HCT116 (cell line): Measurements from ENCODE around the gene EIF3L. TPM values are rescaled to one million over a fixed set of nuclear protein-coding genes. Genes with fewer than 3 reads are reported as not detected.

Experiments
- ATAC-seq: fragments of 200-7000 bp; cut with Tn5 transposase; 2 replicates; pipeline ENCODE4 v1.9.1; 2020; ENCODE audit warnings: mild to moderate bottlenecking, moderate library complexity
- BruUV-seq: library from RNA; stranded (reverse); fragments of 400-500 nt; replicated peaks from 2 replicates; lab custom pipeline; 2021; lab: Mats Ljungman, UMichigan
- CTCF ChIA-PET: fragments of 300-600 bp; sonication (Branson Sonifier 250); formaldehyde crosslinking; loops from one replicate; lab custom pipeline; 2021; ENCODE audit warnings: antibody characterized with exemption; lab: Charles Lee
- POLR2A ChIA-PET: fragments of 300-600, 350-600 bp; sonication (Branson Sonifier 250); formaldehyde crosslinking; loops from one replicate; lab custom pipeline; 2021; ENCODE audit warnings: antibody characterized with exemption; lab: Charles Lee
- RAD21 ChIA-PET, 2 experiments: fragments of 300-600 bp; sonication (Branson Sonifier 250); formaldehyde crosslinking; loops; one replicate each; lab custom pipeline; 2023; ENCODE audit warnings: low total read pairs in 2 of 2; ENCODE audit not compliant: uncharacterized antibody in 2 of 2, unreplicated experiment in 2 of 2, low non-redundant PET in 1 of 2; lab: Charles Lee
- DNase-seq: peaks from one replicate; pipeline ENCODE4 v3.0.0-alpha.2; 2010; ENCODE audit warnings: low read depth, low spot score
- H2AFZ ChIP-seq: fragments of 200-600 bp; shearing (Covaris generic), sonication (generic); 2 replicates; pipeline ENCODE4 v1.6.1; 2017; ENCODE audit warnings: low read depth, mixed run types, mixed read lengths, antibody characterized with exemption, low read length; ENCODE audit not compliant: poor library complexity, severe bottlenecking
- H3K27ac ChIP-seq: 2 replicates; pipeline ENCODE4 v1.5.1; 2012; ENCODE audit warnings: low read depth, low read length
- H3K27me3 ChIP-seq: fragments of 200-600 bp; sonication (generic); 2 replicates; pipeline ENCODE4 v1.6.1; 2016; ENCODE audit warnings: mixed run types, low read length, mixed read lengths; ENCODE audit not compliant: insufficient read depth
- H3K36me3 ChIP-seq, 2 experiments: fragments of 200-500 bp in 1 of 2; fragments of 200-600 bp in 1 of 2; sonication (Bioruptor generic) in 1 of 2; sonication (generic) in 1 of 2; 2 replicates each; pipeline versions ENCODE4 v1.5.1 to v1.6.1; 2014 to 2016; ENCODE audit warnings: low read length in 2 of 2, inconsistent platforms in 1 of 2, mixed read lengths in 1 of 2, mixed run types in 1 of 2; ENCODE audit not compliant: insufficient read depth in 2 of 2, control insufficient read depth in 1 of 2
- H3K4me1 ChIP-seq, 2 experiments: fragments of 200-600 bp in 1 of 2; sonication (generic) in 1 of 2; 2 replicates each; pipeline versions ENCODE4 v1.5.1 to v1.6.1; 2012 to 2017; ENCODE audit warnings: low read length in 2 of 2, inconsistent platforms in 1 of 2, mild to moderate bottlenecking in 1 of 2, mixed read lengths in 1 of 2, mixed run types in 1 of 2, moderate library complexity in 1 of 2; ENCODE audit not compliant: insufficient read depth in 2 of 2, control insufficient read depth in 1 of 2
- H3K4me2 ChIP-seq: fragments of 200-600 bp; sonication (generic); 2 replicates; pipeline ENCODE4 v1.6.1; 2017; ENCODE audit warnings: mixed run types, low read length, mixed read lengths
- H3K4me3 ChIP-seq, 2 experiments: fragments of 200-600 bp in 1 of 2; sonication (generic) in 1 of 2; replicated peaks in 1 of 2; 2 replicates each; pipeline ENCODE4 v1.5.1; 2011 to 2016; ENCODE audit warnings: low read length in 2 of 2, control low read depth in 1 of 2, low read depth in 1 of 2, mild to moderate bottlenecking in 1 of 2, mixed read lengths in 1 of 2, mixed run types in 1 of 2
- H3K79me2 ChIP-seq: fragments of 200-600 bp; sonication (generic); 2 replicates; pipeline ENCODE4 v1.6.1; 2017; ENCODE audit warnings: mild to moderate bottlenecking, mixed run types, low read length, moderate library complexity, mixed read lengths; ENCODE audit not compliant: insufficient read depth
- H3K9ac ChIP-seq: fragments of 200-600 bp; sonication (generic); 2 replicates; pipeline ENCODE4 v1.6.1; 2016; ENCODE audit warnings: low read length, mixed read lengths
- H3K9me2 ChIP-seq: fragments of 200-600 bp; sonication (generic), shearing (Covaris generic); 2 replicates; pipeline ENCODE4 v1.6.1; 2017; ENCODE audit warnings: mixed run types, mild to moderate bottlenecking, moderate library complexity; ENCODE audit not compliant: insufficient read depth
- H3K9me3 ChIP-seq, 2 experiments: fragments of 200-500 bp in 1 of 2; fragments of 200-600 bp in 1 of 2; sonication (Bioruptor generic) in 1 of 2; sonication (generic) in 1 of 2; 2 replicates each; pipeline ENCODE4 v1.6.1; 2014 to 2017; ENCODE audit warnings: low read length in 2 of 2, mixed read lengths in 2 of 2, inconsistent platforms in 1 of 2, low read depth in 1 of 2, mild to moderate bottlenecking in 1 of 2, mixed run types in 1 of 2, moderate library complexity in 1 of 2; ENCODE audit not compliant: control insufficient read depth in 1 of 2, insufficient read depth in 1 of 2
- H4K20me1 ChIP-seq: fragments of 200-600 bp; sonication (generic), shearing (Covaris generic); 2 replicates; pipeline ENCODE4 v1.6.1; 2017; ENCODE audit warnings: mixed run types, mild to moderate bottlenecking, moderate library complexity; ENCODE audit not compliant: insufficient read depth
- EGR1 ChIP-seq: IDR thresholded peaks from 2 replicates; pipeline ENCODE4 v1.6.1; 2012; ENCODE audit warnings: low read depth
- ELF1 ChIP-seq: IDR thresholded peaks from 2 replicates; pipeline ENCODE4 v1.6.1; 2012; ENCODE audit warnings: low read depth, borderline replicate concordance
- EZH2phosphoT487 ChIP-seq: fragments of 200-600 bp; IDR thresholded peaks from 2 replicates; pipeline ENCODE4 v1.6.1; 2018; ENCODE audit warnings: antibody characterized with exemption, borderline replicate concordance
- REST ChIP-seq: IDR thresholded peaks from 2 replicates; pipeline ENCODE4 v1.6.1; 2012; ENCODE audit warnings: low read depth
- ZBTB33 ChIP-seq: IDR thresholded peaks from 2 replicates; pipeline ENCODE4 v1.6.1; 2011; ENCODE audit warnings: mild to moderate bottlenecking, low read length, moderate library complexity; ENCODE audit not compliant: insufficient replicate concordance; ENCODE audit errors: extremely low read depth
- intact Hi-C: fragments of 100-400 bp; cut with micrococcal nuclease; formaldehyde crosslinking; loops from 2 replicates; pipeline ENCODE4 v1.10.0; 2022
- total RNA-seq: library from RNA; stranded (reverse); gene quantifications from one replicate; pipeline ENCODE4 v1.2.1, GENCODE V29; 2021; ENCODE audit not compliant: unreplicated experiment

The EIF3L gene
- total RNA-seq, 1 experiment from 2014 or later = 687 TPM

- intact Hi-C loops = no loop called here
- no peaks in the 10 kb centered on the region for H3K9me3 ChIP-seq
- ChIA-PET CTCF (no interaction called here), POLR2A (no interaction called here), RAD21 (no interaction called here)
- H3K79me2 ChIP-seq = peaks cover 34% of the 10 kb centered on the region
- BruUV-seq = no TSS peak
- H4K20me1 ChIP-seq = no peaks in the 10 kb centered on the region
- H3K4me2 ChIP-seq = no peak overlapping the region
- no peak overlapping the region for H3K4me3 ChIP-seq
- H3K9me2 ChIP-seq = no peaks in the 10 kb centered on the region
- no peak overlapping the region for H2AFZ ChIP-seq
- H3K9ac ChIP-seq = no peak overlapping the region
- DNase-seq (no peak), ATAC-seq (no peak)
- no peak overlapping the region for H3K27ac ChIP-seq
- TF ChIP-seq EZH2phosphoT487 (no peak), EGR1 (no peak), ELF1 (no peak), REST (no peak), ZBTB33 (no peak)
- H3K27me3 ChIP-seq = no peaks in the 10 kb centered on the region
- peaks cover 5 to 15% of the 10 kb centered on the region in 2 experiments; a peak in 3 of 4 replicates for H3K36me3 ChIP-seq
- peaks cover 2 to 24% of the 10 kb centered on the region in 2 experiments; a peak in 2 of 4 replicates for H3K4me1 ChIP-seq
These were observed 37.4 kb upstream of the EIF3L start for GRCh38 chr22:37811867-37812266.
